AG08396 (cell line): ENCODE results near the gene MAPK12.
"Not testable (repeated sequence)": the region's sequence is repeated elsewhere in the genome, so short reads cannot be mapped to it uniquely, and the experiment has no call there.

ENCODE experiments used
- DNase-seq: peaks from one replicate; pipeline ENCODE4 v3.0.0; 2012; ENCODE audit warnings: low spot score, mixed read lengths

Gene MAPK12

GRCh38 chr22:50282361-50283155 is 21.1 kb upstream of the MAPK12 start:
- DNase-seq, result peak; percentile 93

GRCh38 chr22:50281957-50282356 is 20.5 kb upstream of the MAPK12 start:
- peak; percentile 32 for DNase-seq

DNA sequence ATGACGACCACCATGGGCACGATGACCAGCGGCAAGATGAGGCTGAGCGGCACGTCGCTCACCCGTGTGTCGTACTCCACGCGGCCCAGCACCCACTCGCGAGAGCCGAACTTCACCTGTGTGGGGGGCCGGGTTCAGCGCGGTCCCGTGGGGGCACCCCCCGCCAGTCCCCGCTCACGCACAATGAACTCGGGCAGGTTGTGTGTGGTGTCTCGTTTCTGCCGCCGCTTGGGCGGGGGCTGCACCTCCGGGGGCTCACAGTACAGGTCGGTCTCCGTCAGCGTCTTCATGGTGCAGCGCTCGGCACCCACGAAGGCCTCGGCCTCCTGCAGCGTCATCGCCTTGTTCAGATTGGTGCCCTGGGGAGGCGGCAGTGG is 19.9 kb upstream of the MAPK12 start:
- DNase-seq, result no peak

DNA sequence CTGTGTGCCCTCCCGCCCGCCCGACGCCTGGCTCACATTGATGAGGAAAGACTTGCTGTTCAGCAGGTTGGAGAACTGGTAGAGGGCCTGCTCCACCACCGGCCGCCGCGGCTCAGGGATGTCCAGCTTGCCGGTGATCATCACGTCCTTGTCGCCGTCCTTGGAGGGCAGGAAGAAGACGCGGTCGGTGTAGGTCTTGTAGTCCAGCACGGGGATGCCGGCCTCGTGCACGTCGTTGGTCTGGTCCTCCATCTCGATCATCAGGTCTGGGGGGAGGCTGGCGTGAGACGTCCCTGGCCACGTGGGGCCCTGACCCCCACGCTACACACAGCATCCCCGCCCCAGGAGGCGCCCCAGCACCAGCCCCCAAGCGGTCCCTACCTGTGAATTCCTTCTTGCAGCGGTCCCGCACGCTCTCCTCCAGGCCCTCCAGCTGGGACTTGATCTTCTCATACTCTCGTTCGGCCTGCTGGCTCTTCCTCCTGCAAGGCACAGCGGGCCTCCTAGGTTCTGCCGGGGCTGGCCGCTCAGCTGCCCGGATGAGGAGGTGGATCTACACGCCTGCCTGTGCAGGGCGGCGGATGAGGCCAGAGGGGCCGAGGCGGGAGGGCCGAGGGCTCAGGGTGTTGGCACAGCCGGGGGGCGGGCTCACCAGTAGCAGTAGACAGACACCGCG is 19.4 kb upstream of the MAPK12 start:
- DNase-seq, result no peak

DNA sequence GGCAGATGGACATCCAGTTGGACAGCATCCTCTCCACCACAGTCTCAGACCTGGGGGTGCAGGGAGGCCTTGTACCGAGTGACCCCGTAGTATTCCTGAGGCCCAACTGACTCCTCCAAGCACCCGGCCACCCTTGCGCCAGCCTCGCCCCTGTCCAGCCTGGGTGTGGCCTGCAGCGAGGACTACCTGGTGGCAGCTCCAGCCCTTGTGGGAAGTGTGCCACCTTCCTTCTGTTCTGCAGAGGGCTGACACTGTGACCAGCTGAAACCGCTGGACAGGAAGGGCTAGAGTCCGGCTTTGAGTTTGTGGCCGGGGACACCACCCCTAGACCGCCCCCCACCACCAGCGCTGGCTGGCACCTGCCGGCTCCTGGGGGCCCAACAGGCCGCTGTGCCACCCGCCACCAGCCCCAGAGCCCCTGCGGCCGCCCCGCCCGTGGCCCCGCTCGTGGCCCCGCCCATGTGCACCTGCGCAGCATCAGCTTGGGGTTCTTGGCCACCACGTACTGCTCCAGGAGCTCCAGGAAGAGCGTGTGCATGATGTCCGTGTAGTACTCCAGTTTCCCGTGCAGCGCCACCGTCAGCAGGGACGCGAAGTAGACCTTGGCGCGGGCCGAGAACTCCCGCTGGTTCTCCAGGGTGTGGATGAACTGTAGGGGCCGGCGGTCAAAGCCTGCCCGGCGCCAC is 18.7 kb upstream of the MAPK12 start:
- DNase-seq, result no peak

DNA sequence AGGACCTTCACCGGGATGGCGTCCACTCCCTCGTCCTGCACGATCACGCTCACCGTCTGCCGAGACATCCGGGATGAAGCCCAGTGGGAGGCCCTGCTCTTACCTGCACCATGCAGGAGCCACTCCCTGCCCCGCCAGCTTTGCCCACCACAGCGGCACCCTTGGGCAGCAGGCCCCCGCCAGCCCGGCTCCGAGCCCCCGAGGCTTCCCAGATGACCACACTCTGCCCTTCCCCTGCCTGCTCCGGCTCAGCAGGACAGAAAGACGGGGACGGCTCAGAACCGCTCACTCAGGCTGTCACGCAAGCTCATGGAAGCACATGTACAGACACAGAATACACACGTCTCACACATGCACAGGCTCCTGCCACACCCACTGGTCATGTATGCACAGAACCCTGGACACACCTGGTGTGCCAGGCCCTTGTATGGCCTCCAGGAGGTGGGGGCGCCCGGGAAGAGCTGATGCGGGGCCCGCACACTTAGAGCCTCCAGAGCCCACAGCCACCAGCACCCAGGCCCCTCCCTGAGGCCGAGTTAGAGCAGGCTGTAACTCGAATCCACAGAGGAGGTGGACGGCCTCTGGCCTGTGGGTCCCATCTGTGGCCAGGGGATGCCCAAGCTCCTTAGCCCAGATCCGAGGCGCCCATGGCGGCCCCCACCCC is 17.6 kb upstream of the MAPK12 start:
- DNase-seq, result no peak

GRCh38 chr22:50278461-50278860 is 17.0 kb upstream of the MAPK12 start:
- DNase-seq, result no peak

GRCh38 chr22:50277761-50278160 is 16.3 kb upstream of the MAPK12 start:
- no peak for DNase-seq

- peak; percentile 66 for DNase-seq
These were observed 14.7 kb upstream of the MAPK12 start for GRCh38 chr22:50276143-50276542.

DNA sequence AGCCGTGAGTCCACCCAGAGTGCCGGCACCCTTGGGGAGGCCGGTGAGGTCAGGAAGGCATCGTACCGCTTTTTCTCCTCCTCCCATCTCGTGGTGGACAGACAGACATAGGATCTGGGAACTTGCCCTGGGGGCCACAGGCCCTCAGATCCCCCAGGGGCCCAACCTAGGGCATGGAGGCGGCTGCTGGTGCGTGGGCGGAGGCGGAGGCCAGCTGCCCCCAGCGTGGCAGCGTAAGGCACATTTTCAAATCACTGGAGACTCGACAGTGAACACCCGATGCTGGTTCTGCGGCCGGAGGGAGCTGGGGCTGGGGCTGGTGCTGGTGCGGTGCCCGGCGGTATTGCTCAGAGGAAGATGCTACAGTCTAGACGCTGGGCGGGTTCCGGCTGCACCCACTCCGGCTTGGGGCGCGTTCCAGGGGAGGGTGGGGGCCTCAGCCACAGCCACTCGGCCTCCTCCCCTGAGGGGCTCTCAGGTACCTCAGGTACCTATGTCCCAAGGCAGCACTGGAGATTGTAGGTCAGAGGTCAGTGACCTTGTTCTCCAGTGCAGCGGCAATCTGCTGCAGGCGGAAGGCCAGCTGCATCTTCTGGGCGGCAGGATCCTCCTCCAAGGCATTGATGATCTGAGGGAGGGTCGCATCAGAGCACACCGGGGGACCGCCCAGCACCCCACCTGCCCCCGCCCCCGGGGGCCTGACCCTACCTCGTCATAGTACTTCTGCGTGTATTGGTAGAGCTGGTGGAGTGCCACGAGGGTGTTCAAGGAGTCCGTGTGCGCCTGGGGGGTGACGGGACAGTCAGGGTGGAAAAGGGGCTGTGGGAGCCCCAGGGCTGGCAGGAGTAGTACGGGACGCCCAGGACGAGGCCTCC is 13.9 kb upstream of the MAPK12 start:
- DNase-seq, result no peak

GRCh38 chr22:50274771-50275170 is 13.3 kb upstream of the MAPK12 start:
- DNase-seq, result no peak

DNA sequence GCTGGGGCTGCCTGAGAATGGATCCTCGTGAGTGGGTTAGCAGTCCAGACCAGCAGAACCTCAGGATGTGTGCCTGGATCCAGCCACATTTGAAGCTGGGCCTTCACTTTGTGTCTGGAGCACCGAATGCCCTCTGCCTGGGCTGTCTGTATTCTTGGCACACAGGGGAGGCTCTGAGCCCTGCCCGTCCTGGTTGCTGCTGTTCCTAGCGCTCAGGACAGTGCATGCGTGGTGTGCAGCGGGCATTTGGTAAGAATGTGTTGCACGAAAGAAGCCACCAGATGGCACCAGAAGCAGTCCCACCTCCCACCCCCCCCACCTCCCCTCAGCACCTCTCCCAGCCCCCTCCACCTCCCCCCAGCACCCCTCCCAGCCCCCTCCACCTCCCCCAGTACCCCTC is 12.8 kb upstream of the MAPK12 start:
- peak; percentile 73 for DNase-seq

- not testable (repeated sequence) for DNase-seq
These were observed 12.3 kb upstream of the MAPK12 start for GRCh38 chr22:50273781-50274180.

- not testable (repeated sequence) for DNase-seq
These were observed 11.9 kb upstream of the MAPK12 start for GRCh38 chr22:50273352-50273751.

GRCh38 chr22:50272044-50272802 is 10.7 kb upstream of the MAPK12 start:
- DNase-seq, result no peak

- peak; percentile 87 for DNase-seq
These were observed 10.1 kb upstream of the MAPK12 start for GRCh38 chr22:50271519-50271970.

DNA sequence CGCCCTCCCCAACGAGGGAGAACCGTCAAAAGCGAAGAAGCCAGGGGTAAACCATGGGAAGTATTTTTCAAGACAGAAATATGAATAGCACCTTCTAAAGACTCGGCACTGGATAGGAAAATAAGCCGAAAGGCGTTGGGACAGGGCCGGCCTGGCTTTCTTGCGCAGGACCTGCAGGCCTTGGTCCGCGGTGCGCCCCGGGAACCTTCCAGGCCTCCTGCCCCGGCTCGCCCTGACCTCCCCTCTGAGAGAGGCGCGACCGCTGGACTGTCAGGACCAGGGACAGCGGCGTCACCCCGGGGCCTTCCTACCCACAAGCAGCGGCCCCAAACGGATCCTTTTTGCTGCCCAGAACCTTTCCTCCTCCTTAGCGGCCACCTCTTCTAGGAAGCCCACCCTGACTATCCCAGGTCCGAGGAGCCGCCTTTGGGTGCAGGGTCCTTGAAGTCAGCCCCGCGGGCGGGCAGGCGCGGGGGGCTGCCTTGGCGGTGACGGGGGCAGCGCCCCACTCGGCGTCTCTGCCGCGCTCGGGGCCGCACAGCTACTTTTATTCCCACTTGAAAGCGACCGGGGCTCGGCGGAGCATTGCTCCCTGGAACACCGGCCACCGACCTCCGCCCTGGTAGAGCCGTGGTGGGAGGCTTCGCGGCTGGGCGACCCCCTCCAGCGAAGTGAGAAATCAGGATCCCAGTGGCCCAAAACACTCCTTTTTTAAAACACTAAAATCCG is 9.3 kb upstream of the MAPK12 start:
- peak; percentile 86 for DNase-seq

- peak; percentile 83 for DNase-seq
These were observed 8.6 kb upstream of the MAPK12 start, which contains the start of gene MAPK11 for GRCh38 chr22:50269970-50270665. TSS of gene MAPK11 (minus strand) at chr22:50270380. CDS start at chr22:50270292, 88 bp downstream.

DNA sequence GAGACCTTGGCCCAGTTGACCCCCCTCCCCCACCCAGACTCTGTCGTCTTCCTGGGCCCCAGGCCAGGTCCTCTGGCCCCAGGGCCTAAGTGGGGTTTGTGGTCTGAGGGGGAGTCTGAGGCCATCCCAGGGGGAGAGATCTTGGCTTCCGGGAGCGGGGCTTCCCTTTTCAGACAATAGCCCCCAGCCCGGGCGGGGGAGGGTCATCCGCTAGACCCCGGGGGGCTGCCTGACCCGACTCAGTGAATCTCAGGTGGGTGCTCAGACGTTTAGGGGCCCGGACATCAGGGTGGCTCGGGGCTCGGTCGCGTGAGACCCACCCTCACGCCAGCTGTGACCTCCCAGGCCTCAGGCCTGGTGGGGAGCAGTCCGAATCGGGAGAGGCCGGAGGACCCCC is 8.1 kb upstream of the MAPK12 start:
- DNase-seq, result no peak
